ENCODE measurements around the gene EMP2. TPM values are rescaled to one million over a fixed set of nuclear protein-coding genes. Genes with fewer than 3 reads are reported as not detected.

Gene EMP2
- total RNA-seq, 6 donors from 2014 or later, result 261 to 1,020 (median 640) TPM

- Histone ChIP-seq H3K4me3 (no peak overlapping the region), H3K27ac (no peak overlapping the region), H3K27me3 (no peaks in the 10 kb centered on the region), H3K9me3 (no peaks in the 10 kb centered on the region), H3K36me3 (no peaks in the 10 kb centered on the region), H3K4me1 (peaks cover 18 to 41% (median 33%) of the 10 kb centered on the region in 4 donors)
- DNase-seq (no peak), ATAC-seq (ENCODE audit: low FRiP score in 2 of 2) (no peak)
- WGBS, 2 donors, result 53 to 66% methylated on average over 6 of the region's 6 CpGs
- TF ChIP-seq CTCF (IDR thresholded peaks at IDR 0.05), result no peak
- no peak for TF ChIP-seq POLR2AphosphoS5 (IDR thresholded peaks at IDR 0.05)
Observed at GRCh38 chr16:10613785-10614485, 33.5 kb upstream of the EMP2 start.

DNA sequence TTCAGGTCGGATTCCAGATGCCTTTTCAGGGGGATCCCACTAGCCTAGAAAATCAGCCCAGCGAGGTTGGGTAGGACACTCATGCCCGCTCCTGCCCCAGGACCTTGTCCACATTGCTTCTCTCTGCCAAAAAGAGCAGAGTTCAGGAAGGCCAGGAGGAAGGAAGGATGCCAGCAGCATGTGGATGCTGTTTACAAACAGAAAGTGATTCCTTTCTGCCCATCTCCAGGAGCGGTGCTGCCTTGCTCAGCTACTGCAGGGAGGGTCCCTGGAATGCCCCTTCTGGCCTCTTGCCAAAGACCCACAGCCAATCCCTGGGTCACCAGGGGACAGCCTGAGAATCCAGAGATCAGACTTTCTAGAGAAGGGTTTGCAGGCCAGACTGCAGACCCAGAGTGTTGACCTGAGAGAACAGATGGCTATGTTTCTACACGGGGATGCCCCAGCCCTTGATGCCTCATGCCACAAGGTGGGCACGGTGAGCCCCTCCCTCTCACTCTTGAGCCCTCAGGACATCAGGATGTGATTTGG is 32.3 kb upstream of the EMP2 start:
- 19 to 58% methylated on average over 6 of the region's 6 CpGs for WGBS, 2 donors
- H3K9me3 ChIP-seq, result no peaks in the 10 kb centered on the region
- ATAC-seq (ENCODE audit: low FRiP score in 2 of 2) (no peak), DNase-seq (no peak)
- peaks cover 14 to 33% (median 27%) of the 10 kb centered on the region in 4 donors for H3K4me1 ChIP-seq
- no peaks in the 10 kb centered on the region for H3K36me3 ChIP-seq
- TF ChIP-seq POLR2AphosphoS5 (IDR thresholded peaks at IDR 0.05) (peak in 1 of 2 donors; percentile 42), POLR2A (IDR thresholded peaks at IDR 0.05) (no peak), CTCF (IDR thresholded peaks at IDR 0.05) (no peak), EP300 (IDR thresholded peaks at IDR 0.05) (peak in 2 of 4 donors; percentile 13 to 15)
- no peaks in the 10 kb centered on the region for H3K27me3 ChIP-seq
- H3K27ac ChIP-seq, result no peak overlapping the region
- H3K4me3 ChIP-seq, result no peak overlapping the region

DNA sequence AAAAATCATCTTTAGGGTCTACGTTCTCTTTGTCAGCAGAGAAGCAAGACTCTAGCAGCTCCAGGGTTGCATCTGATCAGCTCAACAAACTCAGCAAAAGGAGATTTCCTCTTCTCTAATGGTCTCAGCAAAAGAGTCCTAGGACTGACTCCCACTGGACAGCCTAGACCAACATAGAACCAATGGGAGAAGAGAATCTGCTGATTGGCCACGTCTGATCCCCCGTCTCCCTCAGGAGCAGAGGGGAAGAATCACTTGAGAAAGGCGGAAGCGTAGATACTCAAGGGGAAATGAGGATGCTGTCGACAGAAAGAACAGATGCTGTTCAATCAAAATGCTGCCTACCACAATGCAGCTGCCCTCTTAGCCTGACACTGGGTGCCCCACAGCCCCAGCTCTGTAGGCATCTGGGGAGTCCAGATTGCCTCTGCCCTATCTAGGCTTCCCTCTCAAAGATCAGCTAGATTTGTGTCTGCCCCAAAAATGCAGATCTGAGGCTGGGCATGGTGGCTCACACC is 31.5 kb upstream of the EMP2 start:
- H3K27ac ChIP-seq, result no peak overlapping the region
- H3K36me3 ChIP-seq, result no peaks in the 10 kb centered on the region
- no peak overlapping the region for H3K4me3 ChIP-seq
- DNase-seq, result no peak
- 84 to 89% methylated on average over 6 of the region's 6 CpGs for WGBS, 2 donors
- H3K9me3 ChIP-seq, result no peaks in the 10 kb centered on the region
- TF ChIP-seq POLR2AphosphoS5 (IDR thresholded peaks at IDR 0.05) (no peak), EP300 (IDR thresholded peaks at IDR 0.05) (no peak), POLR2A (IDR thresholded peaks at IDR 0.05) (no peak), CTCF (IDR thresholded peaks at IDR 0.05) (no peak)
- ATAC-seq (ENCODE audit: low FRiP score in 2 of 2), result no peak
- peaks cover 6 to 24% (median 18%) of the 10 kb centered on the region in 4 donors for H3K4me1 ChIP-seq
- H3K27me3 ChIP-seq, result no peaks in the 10 kb centered on the region

GRCh38 chr16:10610499-10611184 is 30.2 kb upstream of the EMP2 start:
- Histone ChIP-seq H3K4me1 (peaks cover 0 to 17% (median 13%) of the 10 kb centered on the region in 4 donors), H3K36me3 (no peaks in the 10 kb centered on the region), H3K27me3 (no peaks in the 10 kb centered on the region), H3K27ac (peak overlapping the region in 2 of 4 donors; percentile 50 to 62), H3K4me3 (no peak overlapping the region), H3K9me3 (no peaks in the 10 kb centered on the region)
- no peak for ATAC-seq (ENCODE audit: low FRiP score in 2 of 2)
- TF ChIP-seq EP300 (IDR thresholded peaks at IDR 0.05) (no peak), CTCF (IDR thresholded peaks at IDR 0.05) (no peak), POLR2A (IDR thresholded peaks at IDR 0.05) (no peak), POLR2AphosphoS5 (IDR thresholded peaks at IDR 0.05) (no peak)
- DNase-seq, result no peak
- 64 to 66% methylated on average over 13 of the region's 13 CpGs for WGBS, 2 donors
